Thyroid gland (tissue), 4 donors: Measurements from ENCODE around the gene GPR12. TPM values are rescaled to one million over a fixed set of nuclear protein-coding genes. Genes with fewer than 3 reads are reported as not detected.

Source experiments
- DNase-seq, 2 donors: peaks; one replicate each; pipeline ENCODE4 v3.0.0-alpha.2; 2019
- H3K27ac ChIP-seq, 3 donors: fragments of 200-600 bp; sonication (generic); 1 replicate in 2 of 3; 2 replicates in 1 of 3; pipeline ENCODE4 v1.5.1; 2016 to 2019; ENCODE audit warnings: mild to moderate bottlenecking in 1 of 3, moderate library complexity in 1 of 3
- H3K27me3 ChIP-seq: fragments of 200-600 bp; sonication (generic); one replicate; pipeline ENCODE4 v1.5.1; 2019
- H3K36me3 ChIP-seq, 2 donors: fragments of 200-600 bp; sonication (generic); one replicate each; pipeline ENCODE4 v1.5.1; 2016 to 2019
- H3K4me1 ChIP-seq, 2 donors: fragments of 200-600 bp; sonication (generic); one replicate each; pipeline ENCODE4 v1.5.1; 2017 to 2019
- H3K4me3 ChIP-seq, 3 donors: fragments of 200-600 bp; sonication (generic); replicated peaks in 1 of 3; 1 replicate in 2 of 3; 2 replicates in 1 of 3; pipeline ENCODE4 v1.5.1; 2016; ENCODE audit warnings: mild to moderate bottlenecking in 1 of 3
- H3K9me3 ChIP-seq: fragments of 200-600 bp; sonication (generic); one replicate; pipeline ENCODE4 v1.5.1; 2017
- CTCF ChIP-seq, 6 experiments: fragments of 200-600 bp in 3 of 6; fragments of 450-650 bp in 3 of 6; sonication (generic) in 3 of 6; IDR thresholded peaks; one replicate each; pipeline ENCODE4 v1.5.1; 2016 to 2019; ENCODE audit warnings: antibody characterized with exemption in 6 of 6, mild to moderate bottlenecking in 2 of 6, inconsistent platforms in 1 of 6, moderate library complexity in 1 of 6
- POLR2A ChIP-seq, 2 donors: fragments of 450-650 bp; IDR thresholded peaks; one replicate each; pipeline ENCODE4 v1.6.1; 2017; ENCODE audit warnings: antibody characterized with exemption in 2 of 2, mild to moderate bottlenecking in 2 of 2, moderate library complexity in 1 of 2
- WGBS, 2 donors: methylation state at CpG; one replicate each; pipeline ENCODE4 v1.1.5; 2017; 5-methylcytosine and 5-hydroxymethylcytosine counted together
- intact Hi-C: fragments of 100-400 bp; cut with DNase I; formaldehyde crosslinking; loops from one replicate; pipeline ENCODE4 v1.15.1; 2023
- total RNA-seq, 4 donors: library from RNA; depleted of rRNA; stranded (reverse); fragments of >200 nt; gene quantifications; one replicate each; pipeline ENCODE4 v1.2.3, GENCODE V29; 2016

Gene GPR12
- total RNA-seq, 4 donors from 2014 or later: under 0.01 to 0.33 (median 0.33) TPM; not detected in 1

DNA sequence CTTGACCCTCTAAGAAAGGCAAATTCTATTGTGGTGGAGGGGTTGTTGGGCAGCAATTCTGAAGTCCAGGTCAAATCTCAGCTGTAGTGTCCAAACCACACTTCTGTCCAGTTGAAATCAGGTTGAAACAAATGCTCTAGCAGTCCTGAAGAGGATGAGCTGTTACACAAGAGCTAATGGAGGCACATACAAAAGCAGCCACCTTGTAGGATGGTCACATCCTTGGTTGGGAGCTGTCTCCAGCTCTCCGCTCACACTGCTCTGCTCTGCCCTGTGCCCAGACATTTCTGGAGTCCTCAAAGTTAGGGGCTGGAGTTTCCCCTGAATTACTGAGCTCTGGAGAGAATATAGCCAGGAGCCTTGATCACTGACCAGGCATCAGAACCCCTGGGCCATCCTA is 47.2 kb downstream of the GPR12 start:
- TF ChIP-seq CTCF (IDR thresholded peaks at IDR 0.05) (no peak), POLR2A (IDR thresholded peaks at IDR 0.05) (no peak)
- WGBS, 2 donors: 83 to 100% methylated on average over 1 of the region's 1 CpG
- no peaks in the 10 kb centered on the region for H3K4me1 ChIP-seq
- no peak overlapping the region for H3K27ac ChIP-seq
- intact Hi-C loops: no loop called here
- H3K36me3 ChIP-seq: no peaks in the 10 kb centered on the region
- no peak overlapping the region for H3K4me3 ChIP-seq
- H3K27me3 ChIP-seq: no peaks in the 10 kb centered on the region
- H3K9me3 ChIP-seq: no peaks in the 10 kb centered on the region
- no peak for DNase-seq

GRCh38 chr13:26711211-26711610 is 49.4 kb downstream of the GPR12 start:
- WGBS, 2 donors: 22 to 38% methylated on average over 4 of the region's 4 CpGs
- DNase-seq: no peak
- no peak overlapping the region for H3K27ac ChIP-seq
- no peak for TF ChIP-seq CTCF (IDR thresholded peaks at IDR 0.05)
- TF ChIP-seq POLR2A (IDR thresholded peaks at IDR 0.05): no peak
- no peaks in the 10 kb centered on the region for H3K27me3 ChIP-seq
- no peaks in the 10 kb centered on the region for H3K36me3 ChIP-seq
- intact Hi-C loops: no loop called here
- H3K9me3 ChIP-seq: no peaks in the 10 kb centered on the region
- H3K4me1 ChIP-seq: no peaks in the 10 kb centered on the region
- no peak overlapping the region for H3K4me3 ChIP-seq

DNA sequence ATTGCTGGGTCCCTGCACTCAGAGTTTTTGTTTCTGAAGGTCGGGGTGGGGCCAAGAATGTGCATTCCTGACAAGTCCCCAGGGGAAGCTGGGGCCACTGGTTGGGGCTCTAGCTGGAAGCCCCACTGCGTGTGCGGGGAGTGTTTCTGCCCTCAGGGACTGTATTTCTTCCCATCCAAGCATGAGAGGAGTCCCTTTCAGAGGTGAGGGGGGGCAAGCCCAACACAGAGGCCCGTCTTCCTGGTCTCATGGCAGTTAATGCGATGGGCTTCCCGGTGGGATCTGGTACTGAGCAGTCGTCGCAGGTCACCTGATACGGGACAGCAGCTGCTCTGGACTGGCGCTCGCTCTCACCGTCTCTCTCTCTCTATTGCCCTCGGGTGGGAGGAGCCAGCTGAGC is 50.4 kb downstream of the GPR12 start:
- intact Hi-C loops: no loop called here
- no peaks in the 10 kb centered on the region for H3K4me1 ChIP-seq
- no peak overlapping the region for H3K27ac ChIP-seq
- H3K27me3 ChIP-seq: no peaks in the 10 kb centered on the region
- TF ChIP-seq CTCF (IDR thresholded peaks at IDR 0.05) (no peak), POLR2A (IDR thresholded peaks at IDR 0.05) (no peak)
- H3K9me3 ChIP-seq: no peaks in the 10 kb centered on the region
- DNase-seq: no peak
- 65 to 69% methylated on average over 11 to 13 of the region's 13 CpGs for WGBS, 2 donors
- no peak overlapping the region for H3K4me3 ChIP-seq
- H3K36me3 ChIP-seq: no peaks in the 10 kb centered on the region

- WGBS, 2 donors: 81 to 83% methylated on average over 7 of the region's 7 CpGs
- TF ChIP-seq POLR2A (IDR thresholded peaks at IDR 0.05): no peak
- no peak for TF ChIP-seq CTCF (IDR thresholded peaks at IDR 0.05)
- Histone ChIP-seq H3K27ac (no peak overlapping the region), H3K27me3 (no peaks in the 10 kb centered on the region), H3K9me3 (no peaks in the 10 kb centered on the region), H3K4me1 (no peaks in the 10 kb centered on the region), H3K4me3 (no peak overlapping the region), H3K36me3 (no peaks in the 10 kb centered on the region)
- intact Hi-C loops: no loop called here
- DNase-seq: no peak
These were observed 51.1 kb downstream of the GPR12 start for GRCh38 chr13:26709461-26709860.

DNA sequence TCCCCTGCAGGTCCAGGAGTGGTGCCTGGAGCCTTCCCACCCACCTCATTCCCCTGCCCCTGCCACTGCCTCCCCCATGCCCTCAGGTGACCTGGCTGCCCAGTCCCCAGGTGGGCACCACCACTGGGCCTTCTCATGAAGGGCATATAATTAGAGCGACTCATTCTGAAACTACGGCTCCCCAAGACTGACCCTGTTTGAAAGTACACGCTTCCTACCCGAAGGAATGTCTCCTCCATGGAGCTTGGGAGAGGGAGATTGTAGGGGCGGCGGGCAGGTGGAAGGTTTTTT is 52.6 kb downstream of the GPR12 start:
- H3K27me3 ChIP-seq: no peaks in the 10 kb centered on the region
- no peak overlapping the region for H3K27ac ChIP-seq
- H3K4me3 ChIP-seq: no peak overlapping the region
- no peaks in the 10 kb centered on the region for H3K36me3 ChIP-seq
- no peaks in the 10 kb centered on the region for H3K4me1 ChIP-seq
- intact Hi-C loops: no loop called here
- no peak for TF ChIP-seq POLR2A (IDR thresholded peaks at IDR 0.05)
- no peak for TF ChIP-seq CTCF (IDR thresholded peaks at IDR 0.05)
- DNase-seq: no peak
- no peaks in the 10 kb centered on the region for H3K9me3 ChIP-seq
- 86 to 88% methylated on average over 6 of the region's 6 CpGs for WGBS, 2 donors
